ENCODE measurements around the gene NRXN3.

NRXN3 gene

GRCh38 chr14:78253986-78254385 lies 83.8 kb downstream of the NRXN3 start:
- no peak for TF ChIP-seq CTCF (IDR thresholded peaks at IDR 0.05; ENCODE audit: extremely low read depth, missing control alignments)
- DNase-seq (ENCODE audit: low spot score): no peak

- TF ChIP-seq CTCF (IDR thresholded peaks at IDR 0.05; ENCODE audit: extremely low read depth, missing control alignments): no peak
- DNase-seq (ENCODE audit: low spot score): no peak
These were observed 84.8 kb downstream of the NRXN3 start for GRCh38 chr14:78254911-78255461.

GRCh38 chr14:78259831-78260230 lies 89.7 kb downstream of the NRXN3 start:
- DNase-seq (ENCODE audit: low spot score): no peak
- no peak for TF ChIP-seq CTCF (IDR thresholded peaks at IDR 0.05; ENCODE audit: extremely low read depth, missing control alignments)

- no peak for TF ChIP-seq CTCF (IDR thresholded peaks at IDR 0.05; ENCODE audit: extremely low read depth, missing control alignments)
- no peak for DNase-seq (ENCODE audit: low spot score)
These were observed 108.5 kb downstream of the NRXN3 start for GRCh38 chr14:78278464-78279250.

- no peak for TF ChIP-seq CTCF (IDR thresholded peaks at IDR 0.05; ENCODE audit: extremely low read depth, missing control alignments)
- DNase-seq (ENCODE audit: low spot score): no peak
These were observed 112.3 kb downstream of the NRXN3 start for GRCh38 chr14:78282437-78282836.

- TF ChIP-seq CTCF (IDR thresholded peaks at IDR 0.05; ENCODE audit: extremely low read depth, missing control alignments): no peak
- DNase-seq (ENCODE audit: low spot score): no peak
These were observed 116.0 kb downstream of the NRXN3 start for GRCh38 chr14:78286210-78286609.

GRCh38 chr14:78292003-78292402 lies 121.8 kb downstream of the NRXN3 start:
- TF ChIP-seq CTCF (IDR thresholded peaks at IDR 0.05; ENCODE audit: extremely low read depth, missing control alignments): no peak
- peak; percentile 15 for DNase-seq (ENCODE audit: low spot score)

Measured in GM20000 (cell line).